BE2C (cell line): ENCODE measurements around the gene CEP128.

Experiments
- DNase-seq: peaks from one replicate; pipeline ENCODE4 v3.0.0-alpha.2; 2020
- H3K27me3 ChIP-seq: fragments of 250-450 bp; sonication (Bioruptor Pico); 2 replicates; pipeline ENCODE4 v1.5.1; 2020; ENCODE audit warnings: mild to moderate bottlenecking
- H3K36me3 ChIP-seq: fragments of 250-450 bp; sonication (Bioruptor Pico); 2 replicates; pipeline ENCODE4 v1.5.1; 2020; ENCODE audit warnings: mild to moderate bottlenecking
- H3K4me1 ChIP-seq: fragments of 250-450 bp; sonication (Bioruptor Pico); 2 replicates; pipeline ENCODE4 v1.5.1; 2020
- H3K4me3 ChIP-seq: 2 replicates; pipeline ENCODE4 v1.5.1; 2011; ENCODE audit warnings: low read depth, low read length
- H3K9me3 ChIP-seq: fragments of 250-450 bp; sonication (Bioruptor Pico); 2 replicates; pipeline ENCODE4 v1.5.1; 2020
- TF ChIP-seq, protein P1 (sequence below): IDR thresholded peaks from 2 replicates; pipeline ENCODE4 v1.5.1; 2012; ENCODE audit warnings: mild to moderate bottlenecking, low read depth, low read length

Gene CEP128

DNA sequence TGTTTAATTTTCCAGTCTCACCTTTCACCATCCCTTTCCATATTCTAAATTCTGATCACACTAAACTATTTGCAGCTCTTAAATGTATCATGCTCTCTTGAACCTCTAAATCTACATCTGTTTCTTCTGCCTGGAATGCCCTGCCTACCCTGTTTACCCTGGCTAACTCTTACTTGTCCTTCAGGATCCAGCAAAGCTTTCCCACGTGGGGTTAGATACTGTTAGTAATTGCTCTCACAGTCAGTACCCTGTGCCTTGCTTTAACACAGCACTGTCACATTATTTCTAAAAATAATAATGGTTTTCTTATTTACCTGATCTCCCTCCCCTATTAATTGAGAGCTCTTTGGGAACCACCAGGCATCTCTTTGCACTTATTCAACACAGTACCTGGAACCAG lies 333.0 kb downstream of the CEP128 start:
- H3K4me1 ChIP-seq = peaks cover 5% of the 10 kb centered on the region
- H3K36me3 ChIP-seq = no peaks in the 10 kb centered on the region
- TF ChIP-seq, protein P1, sequence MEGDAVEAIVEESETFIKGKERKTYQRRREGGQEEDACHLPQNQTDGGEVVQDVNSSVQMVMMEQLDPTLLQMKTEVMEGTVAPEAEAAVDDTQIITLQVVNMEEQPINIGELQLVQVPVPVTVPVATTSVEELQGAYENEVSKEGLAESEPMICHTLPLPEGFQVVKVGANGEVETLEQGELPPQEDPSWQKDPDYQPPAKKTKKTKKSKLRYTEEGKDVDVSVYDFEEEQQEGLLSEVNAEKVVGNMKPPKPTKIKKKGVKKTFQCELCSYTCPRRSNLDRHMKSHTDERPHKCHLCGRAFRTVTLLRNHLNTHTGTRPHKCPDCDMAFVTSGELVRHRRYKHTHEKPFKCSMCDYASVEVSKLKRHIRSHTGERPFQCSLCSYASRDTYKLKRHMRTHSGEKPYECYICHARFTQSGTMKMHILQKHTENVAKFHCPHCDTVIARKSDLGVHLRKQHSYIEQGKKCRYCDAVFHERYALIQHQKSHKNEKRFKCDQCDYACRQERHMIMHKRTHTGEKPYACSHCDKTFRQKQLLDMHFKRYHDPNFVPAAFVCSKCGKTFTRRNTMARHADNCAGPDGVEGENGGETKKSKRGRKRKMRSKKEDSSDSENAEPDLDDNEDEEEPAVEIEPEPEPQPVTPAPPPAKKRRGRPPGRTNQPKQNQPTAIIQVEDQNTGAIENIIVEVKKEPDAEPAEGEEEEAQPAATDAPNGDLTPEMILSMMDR = no peak
- no peak for DNase-seq
- no peaks in the 10 kb centered on the region for H3K9me3 ChIP-seq
- no peak overlapping the region for H3K4me3 ChIP-seq
- no peaks in the 10 kb centered on the region for H3K27me3 ChIP-seq

DNA sequence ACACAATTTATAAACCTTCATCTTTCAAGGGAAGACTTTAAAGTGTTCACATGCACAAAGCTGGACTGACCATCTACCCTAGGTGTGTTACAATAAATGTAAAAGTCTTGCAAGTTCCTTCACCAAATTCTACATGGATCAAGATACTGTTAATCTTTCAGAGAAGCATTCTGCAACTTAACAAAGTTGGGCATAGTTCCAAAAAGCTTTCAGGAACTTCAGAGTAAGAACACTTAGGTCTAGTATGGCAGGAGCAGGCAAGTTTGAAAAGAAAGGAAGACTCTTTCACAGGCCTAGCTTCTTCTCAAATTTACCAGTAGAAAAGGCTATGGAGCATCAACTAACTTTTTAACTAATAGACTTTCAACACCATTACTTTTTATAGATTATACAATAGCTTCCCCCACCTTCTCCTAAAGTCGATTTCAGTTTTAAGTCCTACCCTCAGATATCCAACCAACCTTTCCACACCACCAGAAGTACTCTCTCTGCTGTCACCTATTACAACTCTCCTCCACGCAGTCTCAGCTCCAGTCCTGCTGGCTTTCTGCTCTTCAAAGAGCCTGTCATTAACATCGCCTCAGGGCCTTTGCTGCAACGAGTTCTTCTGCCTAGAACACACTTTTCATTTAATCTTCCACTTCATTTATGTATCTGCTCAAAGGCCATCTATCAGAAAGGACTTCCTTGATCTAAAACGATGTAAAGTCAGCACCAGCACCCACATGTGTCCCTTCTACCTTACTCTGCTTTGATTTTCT lies 333.9 kb downstream of the CEP128 start:
- Histone ChIP-seq H3K9me3 (no peaks in the 10 kb centered on the region), H3K4me1 (peaks cover 5% of the 10 kb centered on the region), H3K27me3 (no peaks in the 10 kb centered on the region), H3K4me3 (no peak overlapping the region), H3K36me3 (no peaks in the 10 kb centered on the region)
- no peak for DNase-seq
- TF ChIP-seq, protein P1 = no peak

DNA sequence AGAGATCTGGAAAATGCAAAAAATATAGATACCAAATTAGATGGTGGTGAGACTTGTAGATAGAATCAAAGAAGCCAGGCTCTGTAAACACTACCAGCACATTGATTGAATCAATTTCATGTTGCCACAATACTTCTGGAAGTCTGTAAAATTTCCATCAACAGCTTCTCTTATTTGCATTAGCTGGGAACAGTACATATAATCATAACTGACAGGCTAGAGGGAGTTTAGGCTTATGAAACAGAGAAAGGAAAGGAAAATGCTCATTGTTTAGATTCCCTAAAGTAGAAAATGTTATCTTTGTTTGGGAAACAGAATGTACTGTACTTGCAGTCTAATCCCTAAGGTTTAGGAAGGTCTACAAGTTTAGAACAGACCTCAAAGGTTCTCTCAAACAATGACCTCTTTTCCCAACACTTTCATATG lies 335.2 kb downstream of the CEP128 start:
- no peak for DNase-seq
- no peaks in the 10 kb centered on the region for H3K9me3 ChIP-seq
- H3K4me3 ChIP-seq = no peak overlapping the region
- H3K36me3 ChIP-seq = no peaks in the 10 kb centered on the region
- H3K4me1 ChIP-seq = peaks cover 5% of the 10 kb centered on the region
- no peaks in the 10 kb centered on the region for H3K27me3 ChIP-seq
- TF ChIP-seq, protein P1 = no peak

DNA sequence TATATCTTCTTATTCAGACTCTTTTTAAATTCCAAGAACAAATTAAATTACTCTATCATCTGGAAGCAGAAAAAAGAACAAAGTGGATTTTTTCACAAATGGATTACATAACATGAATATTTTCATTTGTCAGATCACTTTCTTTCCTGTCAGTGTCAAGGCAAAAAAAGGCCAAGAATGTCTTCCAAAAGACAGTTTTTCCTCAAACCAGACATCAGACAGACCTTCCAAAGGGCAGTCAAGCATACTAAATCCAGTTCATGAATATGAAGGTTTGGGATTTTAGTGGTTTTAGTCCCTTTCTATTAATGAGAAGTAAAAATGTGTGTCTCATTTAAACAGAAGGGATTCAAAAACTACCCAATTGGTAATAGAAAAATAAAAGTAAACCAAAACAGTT lies 336.0 kb downstream of the CEP128 start:
- Histone ChIP-seq H3K27me3 (no peaks in the 10 kb centered on the region), H3K4me3 (no peak overlapping the region), H3K36me3 (no peaks in the 10 kb centered on the region), H3K9me3 (no peaks in the 10 kb centered on the region), H3K4me1 (peaks cover 5% of the 10 kb centered on the region)
- DNase-seq = no peak
- TF ChIP-seq, protein P1 = no peak

DNA sequence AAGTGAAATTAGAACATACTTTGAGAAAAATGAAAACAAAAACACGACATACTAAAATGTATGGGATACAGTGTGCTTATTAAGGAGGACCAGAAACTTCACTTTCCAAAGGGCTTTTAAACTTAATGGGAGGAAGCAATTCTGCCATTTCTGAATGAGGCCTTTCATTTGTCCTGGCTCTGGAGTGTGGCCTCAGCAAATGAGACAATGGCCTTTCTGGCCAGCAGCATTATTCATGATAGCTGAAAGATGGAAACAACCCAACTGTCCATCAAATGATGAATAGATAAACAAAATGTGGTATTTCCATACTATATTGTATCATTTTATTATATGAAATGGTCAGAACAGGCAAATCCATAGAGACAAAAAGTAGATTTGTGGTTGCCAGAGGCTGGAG lies 338.6 kb downstream of the CEP128 start:
- H3K4me1 ChIP-seq = peaks cover 5% of the 10 kb centered on the region
- TF ChIP-seq, protein P1 = no peak
- H3K27me3 ChIP-seq = no peaks in the 10 kb centered on the region
- DNase-seq = no peak
- H3K4me3 ChIP-seq = no peak overlapping the region
- no peaks in the 10 kb centered on the region for H3K9me3 ChIP-seq
- H3K36me3 ChIP-seq = no peaks in the 10 kb centered on the region

DNA sequence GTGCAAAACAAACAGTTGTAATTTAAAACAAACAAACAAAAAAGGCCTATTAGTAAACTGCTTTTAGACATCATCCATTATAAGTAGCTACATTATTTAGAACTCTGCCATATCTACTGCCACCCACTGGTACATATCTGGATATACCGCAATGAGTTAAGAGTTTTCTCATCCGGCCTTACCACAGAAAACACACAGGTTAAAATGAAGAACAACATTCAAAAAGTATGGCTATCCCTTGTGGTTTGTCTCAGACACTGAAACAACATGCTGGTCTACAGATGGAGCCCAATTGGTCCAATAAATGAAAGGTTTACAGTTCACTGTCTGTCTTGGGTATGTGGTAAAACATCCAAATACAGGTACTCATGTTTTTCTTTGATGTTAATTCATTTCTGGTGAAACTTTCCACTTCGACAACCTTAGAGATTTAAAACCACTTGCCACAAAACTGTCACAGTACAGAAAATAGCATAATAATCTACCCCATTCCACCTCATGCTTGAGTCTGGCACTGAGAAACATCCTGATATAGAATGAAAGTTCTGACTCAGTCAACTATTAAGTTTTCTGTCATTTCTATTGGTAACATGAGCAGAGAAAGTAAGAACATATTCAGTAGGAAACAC lies 354.3 kb downstream of the CEP128 start:
- H3K9me3 ChIP-seq = no peaks in the 10 kb centered on the region
- H3K4me3 ChIP-seq = no peak overlapping the region
- TF ChIP-seq, protein P1 = peak; percentile 66
- H3K4me1 ChIP-seq = peaks cover 18% of the 10 kb centered on the region
- H3K36me3 ChIP-seq = no peaks in the 10 kb centered on the region
- DNase-seq = no peak
- H3K27me3 ChIP-seq = no peaks in the 10 kb centered on the region
